ENCODE measurements around the gene CRY1.
"Not testable (repeated sequence)": the region's sequence is repeated elsewhere in the genome, so short reads cannot be mapped to it uniquely, and the experiment has no call there.

The CRY1 gene

DNA sequence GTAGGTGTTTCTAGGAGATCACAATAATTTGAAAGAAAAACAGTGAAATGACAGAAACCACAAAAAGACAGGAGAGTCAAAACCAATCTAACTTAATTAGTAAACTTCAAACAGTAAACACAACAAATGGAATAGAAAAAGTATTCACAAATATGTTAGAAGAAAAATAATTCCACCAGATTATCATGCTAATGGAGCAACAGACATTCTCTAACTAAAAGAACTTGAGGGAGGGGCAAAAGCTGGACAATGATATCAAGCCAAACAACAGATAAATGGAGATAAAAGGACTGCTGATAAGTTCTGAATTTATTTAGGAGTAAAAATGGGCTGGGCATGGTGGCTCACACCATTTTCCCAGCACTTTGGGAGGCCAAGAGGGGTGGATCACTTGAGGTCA is 28.7 kb downstream of the CRY1 start:
- DNase-seq (ENCODE audit: low spot score) = no peak

DNA sequence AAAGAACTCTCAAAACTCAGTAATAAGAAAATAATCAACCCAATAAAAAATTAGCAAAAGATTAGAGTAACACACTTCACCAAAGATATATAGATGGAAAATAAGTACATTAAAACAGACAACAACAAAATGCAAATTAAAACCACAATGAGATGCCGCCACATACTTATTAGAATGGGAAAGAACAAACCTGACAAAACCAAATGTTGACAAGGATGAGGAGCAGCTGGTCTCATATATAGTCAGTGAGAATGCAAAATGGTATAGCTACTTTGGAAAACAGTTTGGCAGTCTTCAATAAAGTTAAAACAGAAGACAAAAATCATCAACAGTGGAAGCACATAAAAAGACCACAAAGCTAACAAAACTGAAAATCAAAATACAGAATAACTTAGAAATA is 29.1 kb downstream of the CRY1 start:
- DNase-seq (ENCODE audit: low spot score) = no peak

DNA sequence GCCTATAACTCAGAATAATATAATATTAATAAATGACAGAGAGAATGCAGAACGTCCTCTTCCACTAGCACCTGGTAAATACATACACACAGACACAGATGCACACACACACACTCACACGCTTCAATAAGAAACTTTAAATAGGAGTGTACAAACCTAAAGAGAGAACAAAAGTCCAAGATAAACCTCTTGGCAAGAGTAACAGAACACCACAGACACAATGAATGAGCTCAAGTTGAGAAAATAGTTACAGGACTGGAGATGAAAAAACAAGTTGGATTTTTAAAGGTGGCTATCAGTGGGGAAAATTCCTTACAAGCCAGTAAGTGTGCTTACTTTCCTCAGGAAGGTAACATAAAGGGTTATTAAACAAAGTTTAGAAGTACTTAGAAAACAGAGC is 35.2 kb downstream of the CRY1 start:
- DNase-seq (ENCODE audit: low spot score) = no peak

DNA sequence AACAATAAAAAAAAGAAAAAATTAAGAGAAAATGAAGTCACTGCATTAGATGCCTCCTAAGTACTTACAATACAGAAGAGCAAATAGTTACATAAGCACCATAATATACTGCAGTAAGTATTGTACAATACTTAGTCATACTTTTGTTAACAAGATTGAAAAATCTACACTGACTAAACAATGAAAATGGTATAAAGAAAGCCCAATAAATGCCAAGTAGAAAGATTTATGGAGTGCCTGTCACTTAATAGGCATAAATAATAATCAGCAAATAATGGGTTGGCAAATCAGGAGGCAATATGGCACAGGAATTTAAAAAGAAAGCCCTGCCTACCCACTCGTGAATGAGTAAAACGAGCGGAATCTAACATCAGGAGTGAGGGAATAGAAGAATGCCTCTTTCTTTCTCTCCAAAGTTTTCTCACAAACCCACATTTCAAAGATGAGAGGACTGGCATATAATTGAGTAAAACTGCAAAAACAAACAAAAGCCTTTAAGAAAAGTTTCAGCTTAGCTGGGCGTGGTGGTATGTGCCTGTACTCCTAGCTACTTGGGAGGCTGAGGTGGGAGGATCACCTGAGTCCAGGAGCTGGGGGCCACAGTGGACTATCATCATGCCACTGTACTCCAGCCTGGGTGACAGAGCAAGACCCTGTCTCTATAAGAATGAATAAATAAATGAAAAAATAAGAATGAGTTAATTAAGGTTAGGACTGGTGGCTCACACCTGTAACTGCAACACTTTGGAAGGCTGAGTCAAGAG is 36.1 kb downstream of the CRY1 start:
- no peak for DNase-seq (ENCODE audit: low spot score)

- DNase-seq (ENCODE audit: low spot score) = no peak
Observed at GRCh38 chr12:107053709-107054108, 39.6 kb downstream of the CRY1 start.

GRCh38 chr12:107045186-107045585 is 48.2 kb downstream of the CRY1 start:
- no peak for DNase-seq (ENCODE audit: low spot score)

GRCh38 chr12:107042801-107043200 is 50.5 kb downstream of the CRY1 start:
- no peak for DNase-seq (ENCODE audit: low spot score)

- DNase-seq (ENCODE audit: low spot score) = no peak
Observed at GRCh38 chr12:107035733-107036132, 57.6 kb downstream of the CRY1 start.

DNA sequence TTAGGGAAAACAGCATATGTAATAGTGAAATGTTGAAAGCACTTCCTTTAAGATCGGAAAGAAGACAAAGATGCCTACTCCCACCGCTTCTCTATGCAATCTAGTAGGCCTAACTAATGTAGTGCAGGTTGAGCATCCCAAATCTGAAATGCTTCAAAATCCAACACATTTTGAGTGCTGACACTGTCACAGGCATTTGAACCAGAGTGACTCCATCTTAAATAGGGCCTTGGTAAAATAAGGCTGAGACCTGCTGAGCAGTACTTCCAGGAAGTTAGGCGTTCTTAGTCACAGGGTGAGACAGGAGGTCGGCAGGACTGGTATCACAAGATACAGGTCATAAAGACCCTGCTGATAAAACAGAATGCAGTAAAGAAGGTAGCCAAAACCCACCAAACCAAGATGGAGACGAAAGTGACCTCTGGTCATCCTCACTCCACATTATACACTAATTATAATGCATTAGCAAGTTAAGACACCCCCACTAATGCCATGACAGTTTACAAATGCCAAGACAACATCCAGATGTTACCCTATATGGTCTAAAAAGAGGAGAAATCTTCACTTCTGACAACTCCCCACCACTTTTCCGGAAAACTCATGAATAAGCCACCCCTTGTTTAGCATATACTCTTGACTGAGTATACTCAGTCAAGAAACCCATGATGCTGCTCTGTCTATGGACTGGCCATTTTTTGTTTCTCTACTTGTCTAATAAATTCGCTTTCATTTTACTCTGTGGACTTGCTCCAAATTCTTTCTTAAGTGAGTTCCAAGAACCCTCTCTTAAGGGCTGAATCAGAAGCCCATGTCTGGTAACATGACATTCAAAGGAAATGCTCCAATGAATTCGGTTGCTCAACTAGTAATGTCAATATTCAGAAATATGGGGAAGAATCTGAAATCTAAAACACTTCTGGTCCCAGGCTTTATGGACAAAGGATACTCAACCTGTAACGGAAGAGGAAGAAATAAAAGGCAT is 59.3 kb downstream of the CRY1 start:
- DNase-seq (ENCODE audit: low spot score) = no peak

DNA sequence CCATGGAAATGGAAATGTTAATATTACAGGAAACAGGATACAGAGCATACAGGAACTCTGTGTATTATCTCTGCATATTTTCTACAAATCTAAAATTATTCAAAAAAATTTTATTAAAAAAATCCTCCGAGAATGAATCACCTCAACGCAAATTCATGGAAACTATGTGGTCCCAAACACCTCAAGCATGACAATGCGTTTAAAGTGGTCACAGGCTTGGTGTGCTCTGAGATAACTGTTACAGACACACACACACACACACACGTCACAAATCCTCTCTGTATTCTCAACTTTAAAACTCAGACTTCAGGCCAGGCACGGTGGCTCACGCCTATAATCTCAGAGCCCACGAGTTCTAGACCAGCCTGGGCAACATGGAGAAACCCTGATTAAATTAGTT is 61.1 kb downstream of the CRY1 start:
- DNase-seq (ENCODE audit: low spot score) = no peak

DNA sequence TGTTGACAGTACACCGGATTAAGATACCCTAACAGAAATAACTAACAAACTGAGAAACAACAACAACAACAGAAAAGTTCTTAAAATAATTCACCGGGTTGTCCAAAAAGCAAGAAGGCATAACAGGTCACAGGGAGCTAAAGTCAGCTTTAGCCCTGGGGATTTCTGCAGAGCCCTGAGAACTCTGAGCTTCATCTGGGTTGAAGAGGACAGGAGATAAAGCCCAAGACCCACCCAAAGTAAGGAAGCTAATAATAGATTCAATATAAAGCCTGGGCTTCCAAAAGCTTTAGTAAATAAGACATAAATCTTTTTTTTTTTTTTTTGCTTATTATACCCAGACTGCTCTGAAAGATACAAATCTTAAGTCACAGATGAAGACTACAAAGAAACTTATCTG is 62.3 kb downstream of the CRY1 start:
- no peak for DNase-seq (ENCODE audit: low spot score)

DNA sequence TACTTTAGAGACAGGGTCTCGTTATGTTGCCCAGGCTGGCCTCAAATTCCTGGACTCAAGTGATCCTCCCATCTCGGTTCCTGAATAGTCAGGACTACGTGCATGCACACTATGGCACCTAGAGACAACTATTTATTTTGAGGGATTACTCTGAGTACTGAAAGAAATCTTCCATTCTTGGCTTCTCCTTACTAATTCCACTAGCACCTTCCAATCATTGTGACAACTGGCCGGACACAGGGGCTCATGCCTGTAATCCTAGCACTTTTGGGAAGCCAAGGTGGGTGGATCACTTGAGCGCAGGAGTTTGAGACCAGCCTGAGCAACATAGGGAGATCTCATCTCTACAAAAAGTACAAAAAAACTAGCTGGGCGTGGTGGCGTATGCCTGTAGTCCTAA is 64.3 kb downstream of the CRY1 start:
- no peak for DNase-seq (ENCODE audit: low spot score)

DNA sequence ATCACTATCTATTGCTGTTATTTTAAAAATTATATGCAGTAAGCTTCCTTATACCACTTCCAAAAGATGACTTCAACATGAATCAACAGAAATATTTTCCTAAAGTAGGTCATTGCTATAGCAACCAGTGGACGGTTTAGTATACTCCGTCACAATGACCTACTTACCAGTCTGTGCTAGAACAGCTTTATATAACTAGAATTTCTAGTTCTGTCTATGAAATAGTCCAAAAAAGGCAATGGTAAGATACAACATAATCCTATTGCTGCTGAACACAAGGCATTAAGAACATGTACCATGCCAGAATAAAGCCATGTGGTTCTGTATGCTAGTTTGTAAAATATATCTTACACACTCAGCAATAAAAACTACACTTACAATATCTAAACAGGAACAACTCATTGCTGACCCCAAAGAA is 65.7 kb downstream of the CRY1 start:
- peak; percentile 68 for DNase-seq (ENCODE audit: low spot score)

- no peak for DNase-seq (ENCODE audit: low spot score)
Observed at GRCh38 chr12:107026806-107027635, 66.3 kb downstream of the CRY1 start.

DNA sequence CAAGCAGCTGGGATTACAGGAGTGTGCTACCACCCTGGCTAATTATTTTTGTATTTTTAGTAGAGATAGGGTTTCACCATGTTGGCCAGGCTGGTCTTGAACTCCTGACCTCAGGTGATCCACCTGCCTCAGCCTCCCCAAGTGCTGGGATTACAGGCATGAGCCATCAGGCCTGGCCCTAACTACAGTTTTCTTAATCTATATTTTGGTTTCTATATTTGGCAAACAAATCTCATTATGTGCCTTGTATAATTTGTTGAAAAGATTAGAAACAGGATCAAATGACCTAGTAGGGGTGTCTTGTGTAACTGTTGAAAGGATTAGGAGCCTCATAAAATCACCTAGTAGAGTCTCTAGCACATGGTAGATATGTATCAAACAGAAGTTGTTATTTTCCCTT is 67.0 kb downstream of the CRY1 start:
- DNase-seq (ENCODE audit: low spot score) = not testable (repeated sequence)

DNA sequence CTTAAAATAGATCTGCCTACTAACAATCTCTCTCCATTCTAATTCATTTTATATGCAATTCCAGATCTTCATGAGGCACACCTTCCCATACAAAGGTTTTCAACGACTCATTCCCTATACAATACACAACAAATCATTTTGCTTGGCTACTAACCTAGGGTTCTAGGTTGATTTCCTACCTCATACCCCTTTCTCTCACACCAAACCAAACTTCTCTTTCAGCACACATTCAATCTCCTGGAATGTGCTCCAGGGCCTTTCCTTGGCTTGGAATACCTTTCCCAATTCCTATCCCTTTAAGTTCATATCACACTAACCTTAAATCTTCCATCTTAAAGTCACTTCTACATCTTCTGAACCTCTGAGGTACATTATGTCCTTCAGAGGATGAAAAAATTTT is 67.7 kb downstream of the CRY1 start:
- DNase-seq (ENCODE audit: low spot score) = no peak

- no peak for DNase-seq (ENCODE audit: low spot score)
Observed at GRCh38 chr12:107019546-107019945, 73.8 kb downstream of the CRY1 start.

DNA sequence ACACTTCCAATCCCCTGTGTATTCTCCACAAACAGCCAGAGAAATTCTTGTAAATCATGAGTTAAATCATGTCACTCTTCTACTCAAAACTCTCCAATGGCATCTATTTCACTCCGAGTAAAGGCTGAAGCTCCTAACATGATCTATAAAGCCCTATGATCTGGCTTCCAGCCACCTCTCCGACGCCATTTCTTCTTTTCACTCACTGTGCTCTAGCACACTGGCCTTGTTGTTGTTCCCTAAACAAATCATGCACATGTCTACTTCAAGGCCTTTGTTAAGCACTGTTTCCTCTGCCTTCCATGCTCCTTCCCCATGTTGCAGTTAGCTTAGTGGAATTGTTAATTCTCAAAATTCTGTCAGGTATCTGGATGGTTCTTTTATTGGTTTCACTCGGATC is 76.3 kb downstream of the CRY1 start:
- DNase-seq (ENCODE audit: low spot score) = no peak

GRCh38 chr12:107014055-107014454 is 79.3 kb downstream of the CRY1 start:
- DNase-seq (ENCODE audit: low spot score) = no peak

DNA sequence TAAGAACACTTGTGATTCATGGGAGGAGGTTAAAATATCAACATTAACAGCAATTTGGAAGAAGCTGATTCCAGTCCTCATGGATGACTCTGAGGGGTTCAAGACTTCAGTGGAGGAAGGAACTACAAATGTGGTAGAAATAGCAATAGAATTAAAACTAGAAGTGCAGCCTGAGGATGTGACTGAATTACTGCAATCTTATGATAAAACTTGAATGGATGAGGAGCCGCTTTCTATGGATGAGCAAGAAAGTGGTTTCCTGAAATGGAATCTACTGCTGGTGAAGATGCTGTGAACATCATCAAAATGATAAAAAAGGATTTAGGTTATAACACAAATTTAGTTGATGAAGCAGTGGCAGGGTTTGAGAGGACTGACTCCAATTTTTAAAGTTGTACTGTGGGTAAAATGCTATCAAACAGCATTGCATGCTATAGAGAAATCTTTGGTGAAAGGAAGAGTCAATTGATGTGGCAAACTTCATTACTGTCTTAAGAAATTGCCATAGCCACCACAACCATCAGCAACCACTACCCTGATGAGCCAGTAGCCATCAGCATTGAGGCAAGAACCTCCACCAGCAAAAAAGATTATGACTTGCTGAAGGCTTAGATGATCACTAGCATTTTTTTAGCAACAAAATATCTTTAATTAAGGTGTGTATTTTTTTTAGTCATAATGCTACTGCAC is 80.5 kb downstream of the CRY1 start:
- DNase-seq (ENCODE audit: low spot score) = no peak

DNA sequence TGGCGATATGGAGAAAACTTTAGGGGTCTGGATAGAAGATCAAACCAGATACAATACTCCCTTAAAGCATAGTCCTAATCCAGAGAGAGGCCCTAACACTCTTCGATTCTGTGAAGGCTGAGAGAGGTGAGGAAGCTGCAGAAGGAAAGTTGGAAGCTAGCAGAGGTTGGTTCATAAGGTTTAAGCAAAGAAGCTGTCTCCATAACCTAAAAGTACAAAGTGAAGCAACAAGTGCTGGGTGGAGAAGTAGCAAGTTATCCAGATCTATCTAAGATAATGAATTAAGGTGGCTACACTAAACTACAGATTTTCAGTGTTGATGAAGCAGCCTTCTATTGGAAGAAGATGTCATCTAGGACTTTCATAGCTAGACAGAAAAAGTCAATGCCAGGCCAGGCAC is 81.8 kb downstream of the CRY1 start:
- no peak for DNase-seq (ENCODE audit: low spot score)

- DNase-seq (ENCODE audit: low spot score) = no peak
Observed at GRCh38 chr12:107007411-107007810, 85.9 kb downstream of the CRY1 start.

Measured in AG08396 (cell line).